NCI-H2107 treated with DMSO at 0.1 percent for 48 hours (cell line): ENCODE results near the gene TASOR2.

Experiments
- DNase-seq: peaks from one replicate; lab custom pipeline; 2025; ENCODE audit not compliant: unreplicated experiment; lab: John Stamatoyannopoulos, UW

The TASOR2 gene

GRCh38 chr10:5656737-5657579 is 27.7 kb upstream of the TASOR2 start:
- DNase-seq = no peak

DNA sequence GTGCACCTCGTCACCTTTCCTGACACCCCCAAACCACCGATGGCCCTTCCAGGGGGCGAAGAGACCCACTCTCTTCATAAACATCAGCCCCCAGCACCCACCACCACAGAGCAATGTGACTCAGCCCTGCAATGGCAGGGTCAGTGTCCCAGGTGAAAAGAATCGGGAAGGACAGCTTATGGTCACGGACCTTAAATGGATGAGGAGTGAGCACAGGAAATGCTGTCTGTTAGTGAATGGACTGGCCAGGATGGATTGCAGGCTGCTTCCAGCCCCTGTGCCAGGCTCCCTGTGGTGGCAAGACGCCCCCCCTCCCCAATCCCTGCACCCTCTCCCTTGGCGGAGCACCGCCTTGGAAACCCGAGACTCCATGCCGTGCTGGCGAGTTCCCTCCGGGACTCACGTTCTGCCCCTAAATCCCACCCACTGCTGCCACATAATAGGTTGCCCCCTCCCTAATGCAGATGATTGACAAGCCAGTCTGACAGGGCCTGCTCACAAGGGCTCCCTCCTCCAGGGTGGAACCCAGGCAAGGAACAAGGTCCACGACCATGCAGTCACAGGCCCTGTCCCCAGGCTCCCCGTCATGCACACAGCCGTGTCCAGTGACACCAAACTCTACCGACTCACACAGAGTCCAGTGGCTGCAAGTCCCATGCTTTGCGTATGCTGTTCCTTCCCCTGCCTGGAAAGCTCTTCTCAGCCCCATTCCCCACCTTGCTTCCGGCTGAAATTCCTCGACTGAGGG is 25.6 kb upstream of the TASOR2 start:
- DNase-seq = peak; percentile 60

- no peak for DNase-seq
These were observed 24.7 kb upstream of the TASOR2 start for GRCh38 chr10:5659702-5660528.

DNA sequence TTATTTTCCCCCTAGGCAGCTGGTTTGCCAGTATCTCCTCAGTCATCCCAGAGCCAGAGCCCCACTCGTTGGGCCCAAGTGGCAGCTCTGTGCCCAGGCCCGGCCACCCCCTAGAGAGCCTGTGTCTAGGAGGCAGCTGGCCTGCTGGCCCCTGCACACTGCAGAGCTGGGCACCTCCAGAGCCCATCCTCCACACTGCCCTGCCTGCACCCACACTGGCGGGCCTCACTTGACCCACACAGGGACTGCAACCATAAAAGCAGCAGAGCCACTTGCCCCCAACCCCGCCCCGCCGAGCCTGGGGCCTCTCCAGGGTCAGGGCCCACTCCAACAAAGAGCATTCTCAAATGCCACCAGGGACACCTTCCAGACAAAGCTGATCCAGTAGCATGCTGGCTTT is 23.6 kb upstream of the TASOR2 start:
- DNase-seq = no peak

DNA sequence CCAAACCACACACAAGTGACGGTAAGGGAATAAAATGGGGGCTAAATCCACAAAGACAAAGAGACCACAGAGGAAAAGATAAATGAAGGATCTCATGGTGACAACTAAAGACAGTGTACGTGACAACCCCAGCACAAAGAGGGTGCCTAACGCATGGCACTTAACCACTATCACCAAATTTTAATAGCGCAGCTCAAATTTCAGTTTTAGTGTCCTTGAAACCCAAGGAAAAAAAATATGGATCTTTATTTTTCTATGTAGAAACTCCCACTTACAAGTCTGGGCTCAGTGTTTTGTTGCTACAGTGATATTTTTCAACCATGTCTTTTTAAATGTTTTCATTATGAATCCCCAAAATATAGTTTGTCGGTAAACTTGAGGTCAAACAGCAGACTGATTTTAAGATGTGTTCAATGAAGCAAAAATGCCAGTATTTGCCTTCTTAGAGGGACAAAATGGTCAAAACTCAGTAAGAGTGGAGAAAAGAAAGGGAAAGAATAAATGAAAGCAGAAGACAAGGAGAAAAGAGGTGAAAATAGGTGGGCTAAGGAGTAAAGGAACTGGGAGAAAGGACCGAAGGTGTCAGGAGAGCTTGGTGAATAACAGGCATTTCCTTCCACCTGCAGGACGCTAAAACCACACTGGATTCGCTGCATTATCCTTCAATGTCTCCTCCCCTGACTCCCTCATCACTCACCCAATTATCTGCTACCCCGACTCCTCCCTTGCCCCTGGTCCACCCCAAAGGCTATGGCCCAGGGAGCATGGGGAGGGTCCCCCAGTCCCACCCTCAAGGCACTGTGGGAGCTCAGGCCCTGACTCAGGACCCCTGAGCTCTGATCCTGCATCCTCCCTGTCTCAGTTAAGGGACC is 21.7 kb upstream of the TASOR2 start:
- peak; percentile 39 for DNase-seq

- peak; percentile 62 for DNase-seq
These were observed 20.8 kb upstream of the TASOR2 start for GRCh38 chr10:5663692-5664427.

DNA sequence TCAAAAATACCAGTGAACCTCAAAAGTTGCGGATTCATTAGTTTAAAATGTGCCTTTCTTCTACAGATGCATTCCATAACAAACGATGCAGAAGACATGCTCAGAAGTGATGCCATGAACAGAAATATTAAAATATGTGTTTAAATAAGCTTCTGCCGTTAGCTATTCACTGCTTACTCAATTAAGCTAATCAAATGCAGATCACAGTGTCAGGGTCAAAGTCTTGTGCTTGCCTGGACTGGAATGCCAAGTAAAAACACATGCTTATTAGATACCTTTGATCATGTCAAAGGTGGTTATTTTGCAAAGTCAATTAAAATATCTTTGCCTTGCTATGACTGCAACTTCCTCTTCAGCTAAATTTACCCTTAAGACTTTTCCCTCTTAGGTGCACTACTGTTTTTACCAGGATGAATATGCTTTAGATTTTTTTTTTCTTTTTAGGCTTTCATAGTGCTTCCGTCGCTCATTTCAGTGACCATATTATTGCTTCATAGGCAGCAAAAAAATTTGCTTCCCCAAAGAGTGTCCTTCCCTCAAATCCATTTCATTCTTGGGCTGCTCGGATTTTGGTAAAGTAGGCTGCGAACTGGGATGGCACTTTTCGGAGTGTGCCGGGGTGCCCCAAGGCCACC is 19.1 kb upstream of the TASOR2 start:
- no peak for DNase-seq

- no peak for DNase-seq
These were observed 18.4 kb upstream of the TASOR2 start, which contains the start of gene ASB13 for GRCh38 chr10:5666008-5666840. Gene ASB13, minus strand, starts transcription at chr10:5666595. Its CDS starts 44 bp downstream, at chr10:5666551.

- DNase-seq = no peak
These were observed 17.6 kb upstream of the TASOR2 start for GRCh38 chr10:5666841-5667630.

DNA sequence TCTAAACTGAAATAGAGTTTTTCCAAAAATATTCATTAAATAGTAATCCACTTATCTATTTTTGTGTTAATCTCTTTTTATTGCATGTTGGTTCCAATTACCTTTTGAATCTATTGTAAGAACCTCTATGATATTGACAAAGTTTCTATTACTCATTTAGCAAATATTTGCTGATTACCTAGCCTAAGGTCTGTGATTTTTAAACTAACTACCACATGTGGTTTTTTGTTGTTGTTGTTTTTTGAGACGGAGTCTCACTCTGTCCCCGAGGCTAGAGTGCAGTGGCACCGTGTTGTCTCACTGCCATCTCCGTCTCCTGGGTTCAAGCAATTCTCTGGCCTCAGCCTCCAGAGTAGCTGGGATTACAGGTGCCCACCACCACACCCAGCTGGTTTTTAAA is 16.2 kb upstream of the TASOR2 start:
- no peak for DNase-seq

- DNase-seq = no peak
These were observed 15.0 kb upstream of the TASOR2 start for GRCh38 chr10:5669604-5670003.

- DNase-seq = no peak
These were observed 13.8 kb upstream of the TASOR2 start for GRCh38 chr10:5670662-5671375.

- no peak for DNase-seq
These were observed 6.1 kb upstream of the TASOR2 start for GRCh38 chr10:5678397-5679036.

GRCh38 chr10:5679037-5679435 is 5.6 kb upstream of the TASOR2 start:
- no peak for DNase-seq

- DNase-seq = no peak
These were observed 5.0 kb upstream of the TASOR2 start for GRCh38 chr10:5679606-5680005.

GRCh38 chr10:5681930-5682329 is 2.7 kb upstream of the TASOR2 start:
- no peak for DNase-seq
